ENCODE results near the gene RCAN2.

The RCAN2 gene

DNA sequence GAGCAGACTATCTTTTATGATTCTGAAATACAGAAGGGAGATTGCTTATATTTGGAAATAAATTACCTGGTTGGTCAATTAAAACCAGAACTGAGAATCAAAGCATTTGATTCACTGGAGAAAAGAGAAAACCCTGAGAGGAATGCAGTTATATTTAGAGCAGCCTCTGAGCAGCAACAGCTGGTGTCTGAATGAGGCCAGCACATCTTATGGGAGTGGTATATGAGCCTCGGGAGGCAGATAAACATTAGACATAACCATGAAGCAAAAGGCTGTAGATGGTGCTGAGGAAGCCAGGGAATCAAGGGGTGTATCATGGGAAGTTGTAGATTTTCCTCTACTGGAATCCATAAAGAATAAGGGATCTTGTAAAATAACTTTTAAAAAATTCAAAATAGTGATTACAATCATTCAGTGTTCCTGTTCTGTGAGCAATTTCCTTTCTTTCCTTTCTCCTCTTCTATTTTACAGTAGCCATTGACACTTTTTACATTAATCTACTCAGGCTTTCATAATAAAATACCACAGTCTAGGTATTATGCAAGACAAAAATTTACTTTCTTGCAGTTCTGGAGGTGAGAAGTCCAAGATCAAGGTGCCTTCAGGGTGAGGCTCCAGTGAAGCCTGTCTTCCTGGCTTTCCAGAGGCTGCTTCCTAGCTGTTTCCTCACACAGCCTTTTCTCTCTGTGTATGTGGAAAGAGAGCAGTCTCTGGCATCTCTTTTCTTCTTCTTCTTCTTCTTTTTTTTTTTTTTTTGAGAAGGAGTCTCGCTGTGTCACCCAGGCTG, 287.7 kb downstream of the RCAN2 start:
- no peak for DNase-seq

DNA sequence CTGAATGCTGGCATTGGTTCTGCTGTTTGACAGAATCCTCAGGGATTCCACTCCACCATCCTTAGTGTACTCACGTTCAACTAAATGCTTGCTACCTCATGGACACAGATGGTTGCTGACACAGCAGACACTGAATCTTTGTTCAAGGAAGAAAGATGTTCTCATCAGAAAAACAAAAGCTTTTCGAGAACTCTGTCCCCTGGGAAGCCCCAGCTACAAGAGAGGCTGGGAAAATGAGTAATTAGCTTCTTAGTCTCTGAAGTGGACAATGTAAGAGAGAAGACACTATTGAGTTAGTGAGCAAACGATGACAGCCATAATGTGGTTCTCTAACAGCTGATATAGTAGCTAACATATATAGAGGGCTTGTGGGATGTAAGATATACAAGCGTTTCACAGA, 289.5 kb downstream of the RCAN2 start:
- DNase-seq = no peak

DNA sequence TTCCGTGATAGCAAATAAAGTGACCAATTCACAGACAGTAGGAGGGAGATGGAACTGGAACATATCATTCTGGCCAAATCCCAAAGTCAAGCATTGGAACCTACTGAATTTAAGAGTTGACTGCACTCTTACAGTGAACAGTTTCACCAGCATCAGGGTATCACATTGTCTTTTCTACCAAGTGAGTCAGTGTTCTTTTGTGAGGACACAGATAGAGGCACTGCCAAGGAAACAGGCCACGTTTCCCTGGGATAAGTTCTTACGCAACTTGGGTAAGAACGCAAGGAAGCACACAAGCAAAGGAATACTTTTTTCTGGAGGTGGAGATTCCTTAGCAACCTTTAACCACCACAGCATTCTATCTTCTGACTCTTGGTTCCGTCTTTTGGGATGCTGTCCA, 291.9 kb downstream of the RCAN2 start:
- DNase-seq = no peak

DNA sequence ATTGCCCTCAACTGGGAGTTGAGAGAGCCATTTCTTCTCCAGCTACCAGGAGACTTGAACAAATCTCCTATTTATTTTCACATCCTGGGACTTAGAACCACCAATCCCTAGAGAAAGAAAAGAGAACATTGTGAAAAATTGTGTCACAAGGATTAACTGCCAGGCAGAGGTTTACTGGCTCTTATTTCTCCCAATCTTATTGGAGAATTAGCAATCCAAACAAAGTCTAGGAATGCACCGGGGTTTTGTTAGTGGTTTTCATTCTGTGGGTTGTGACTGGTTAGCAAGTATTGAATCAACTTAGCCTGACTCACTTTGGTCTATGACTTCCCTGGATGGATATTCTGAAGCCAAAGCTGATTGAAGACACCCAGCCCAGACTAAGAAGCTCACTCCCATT, 299.3 kb downstream of the RCAN2 start:
- no peak for DNase-seq

DNA sequence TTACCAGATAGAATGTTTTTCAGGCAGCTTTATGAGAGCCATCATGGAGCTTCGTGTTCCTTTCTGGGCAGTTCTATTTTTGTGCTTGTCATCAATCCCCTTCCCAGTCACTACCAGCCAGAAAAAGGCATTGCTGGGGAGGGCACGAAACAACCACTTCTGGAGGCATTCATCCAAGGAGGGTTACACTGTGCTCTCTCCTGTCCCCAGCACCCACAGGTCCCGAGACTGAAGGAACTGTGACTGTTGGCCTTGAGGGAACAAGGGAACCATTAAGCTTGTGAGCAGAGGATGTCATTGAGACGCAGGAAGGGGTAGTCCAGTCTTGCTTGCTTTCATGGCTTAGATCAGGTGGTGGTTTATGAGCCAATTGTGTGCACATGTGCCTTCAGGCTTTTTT, 300.4 kb downstream of the RCAN2 start:
- no peak for DNase-seq

DNA sequence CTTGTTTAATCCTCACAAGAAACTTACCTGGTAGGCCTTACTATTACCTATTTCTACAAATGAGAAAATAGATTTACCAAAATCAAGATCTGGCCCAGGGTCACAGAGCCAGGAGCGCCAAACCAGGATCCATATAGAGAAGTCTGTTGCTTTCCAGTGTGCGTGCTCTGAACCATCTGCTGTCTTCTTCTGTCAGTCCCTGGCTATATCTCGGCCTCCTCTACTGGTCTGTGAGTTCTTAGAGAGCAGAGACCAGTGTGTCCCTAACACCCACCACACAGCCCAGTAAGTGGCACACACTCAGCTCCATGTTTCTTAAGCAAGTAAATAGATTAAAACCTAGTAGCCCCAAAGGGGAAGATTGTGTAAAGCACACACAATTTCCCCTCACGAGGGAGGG, 301.5 kb downstream of the RCAN2 start:
- DNase-seq = no peak

DNA sequence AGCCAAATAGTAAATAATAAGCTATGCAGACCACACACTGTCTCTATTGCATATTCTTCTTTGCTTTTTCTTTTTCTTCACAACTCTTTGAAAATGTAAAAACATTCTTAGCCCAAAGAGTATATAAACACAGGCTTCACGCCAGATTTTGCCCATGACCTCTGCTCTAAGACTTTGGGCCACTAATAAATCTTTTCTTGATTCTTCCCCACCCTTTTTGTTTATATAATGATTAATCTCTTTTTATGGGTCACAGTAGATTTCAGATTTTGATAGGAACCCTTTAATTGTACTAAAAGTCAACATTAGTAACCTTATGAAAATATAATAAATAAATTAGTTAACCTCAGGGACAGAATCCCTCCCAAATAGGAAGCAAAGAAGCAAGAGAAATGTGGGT, 304.7 kb downstream of the RCAN2 start:
- no peak for DNase-seq

DNA sequence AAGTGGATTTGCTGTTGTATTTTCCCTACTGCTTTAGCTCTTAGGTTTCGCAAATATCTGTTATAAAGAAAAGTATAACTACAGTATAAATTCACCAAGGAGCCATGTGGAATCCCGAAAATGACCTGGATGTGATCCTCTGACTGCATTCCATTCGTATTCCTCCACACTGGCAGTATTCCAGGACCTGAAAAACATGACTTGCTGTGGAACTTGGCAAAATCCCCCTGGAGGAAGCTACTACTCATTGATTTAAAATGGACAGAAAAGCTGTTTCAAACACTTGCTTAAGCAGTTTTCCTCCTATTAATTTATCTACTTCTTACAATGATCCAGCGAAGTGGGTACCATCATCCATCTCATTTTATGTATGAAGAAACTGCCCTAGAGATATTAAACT, 307.1 kb downstream of the RCAN2 start:
- no peak for DNase-seq

DNA sequence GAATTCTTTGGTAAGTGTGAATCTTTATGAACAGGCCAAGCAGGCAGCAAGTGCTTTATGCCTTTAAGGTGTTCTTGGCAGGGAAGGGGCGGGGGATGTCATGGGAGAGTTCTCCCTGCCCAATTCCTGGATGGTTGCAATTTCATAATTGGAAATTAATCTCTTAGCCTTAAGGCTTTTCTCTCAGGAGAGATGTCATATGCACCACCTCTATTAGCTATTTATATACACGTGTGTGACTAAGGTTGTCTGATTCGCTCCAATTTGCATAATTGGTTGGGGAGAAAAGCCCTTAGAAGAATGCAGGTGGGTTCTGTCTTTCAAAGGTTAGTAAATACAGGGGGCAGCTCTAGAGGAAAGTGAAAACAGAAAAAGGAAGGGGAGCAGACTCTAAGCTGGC, 315.3 kb downstream of the RCAN2 start:
- no peak for DNase-seq

DNA sequence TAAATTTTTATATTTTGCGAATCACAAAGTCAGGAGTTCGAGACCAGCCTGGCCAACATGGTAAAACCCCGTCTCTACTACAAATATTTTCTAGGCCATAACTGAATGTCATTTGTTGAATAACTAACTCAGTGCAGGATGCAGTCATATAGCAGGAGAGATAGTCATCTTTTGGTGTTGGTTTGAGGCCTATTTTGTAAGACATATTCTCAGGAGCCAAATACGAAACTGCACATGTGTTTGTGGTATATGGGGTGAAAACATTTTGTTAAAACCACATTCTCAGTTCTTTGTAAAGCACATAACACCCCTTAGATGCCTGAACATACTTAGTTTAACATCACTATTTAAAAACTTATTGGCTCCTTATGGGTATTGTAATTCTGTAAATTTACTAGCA, 315.8 kb downstream of the RCAN2 start:
- no peak for DNase-seq

DNA sequence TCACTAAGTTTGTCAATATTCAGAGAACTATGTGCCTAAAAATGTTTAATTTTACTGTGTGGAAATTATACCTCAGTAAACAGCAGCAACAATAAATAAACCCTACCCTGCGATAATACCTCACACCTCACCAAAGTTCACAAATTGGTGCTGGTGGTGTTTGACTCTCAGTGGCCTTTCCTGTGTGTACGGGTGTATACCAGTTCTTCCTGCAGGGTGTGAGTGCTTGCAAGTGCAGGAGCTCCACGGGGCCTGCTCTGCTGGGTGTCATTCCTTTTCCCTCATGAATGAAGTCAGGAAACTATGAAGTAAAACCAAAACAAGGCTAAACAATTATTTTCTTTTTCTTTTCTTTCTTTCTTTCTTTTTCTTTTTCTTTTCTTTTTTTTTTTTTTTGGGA, 316.3 kb downstream of the RCAN2 start:
- DNase-seq = no peak

DNA sequence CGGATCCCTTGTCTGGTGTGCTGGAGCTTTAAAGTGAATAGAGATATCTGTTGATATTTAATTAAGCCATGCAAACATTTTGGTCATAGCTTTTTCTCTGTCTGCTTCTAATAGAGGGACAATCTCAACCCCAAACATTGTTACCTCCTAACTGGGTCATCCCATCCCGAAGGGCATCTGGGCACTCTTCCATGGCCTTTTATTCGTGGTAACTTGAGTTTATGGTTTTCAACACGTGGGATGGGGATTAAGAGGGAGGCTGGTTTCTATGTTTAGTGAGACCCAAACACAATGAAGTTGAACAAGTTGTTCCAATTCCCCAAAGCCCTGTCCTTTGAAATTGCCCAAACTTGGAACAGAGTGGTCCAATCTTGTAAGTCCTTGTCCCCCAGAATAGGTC, 319.1 kb downstream of the RCAN2 start:
- no peak for DNase-seq
